Upper lobe of left lung (tissue), 4 donors: Measurements from ENCODE around the gene DPYD.

Source experiments
- CTCF ChIP-seq, 6 experiments: fragments of 450-650 bp in 4 of 6; fragments of 200-600 bp in 2 of 6; sonication (generic) in 2 of 6; IDR thresholded peaks; one replicate each; pipeline ENCODE4 v1.5.1; 2016 to 2019; ENCODE audit warnings: antibody characterized with exemption in 6 of 6
- POLR2A ChIP-seq, 4 donors: fragments of 450-650 bp; IDR thresholded peaks; one replicate each; pipeline ENCODE4 v1.5.1; 2016 to 2017; ENCODE audit warnings: antibody characterized with exemption in 4 of 4, mild to moderate bottlenecking in 2 of 4
- POLR2AphosphoS5 ChIP-seq, 2 donors: sonication (generic); formaldehyde crosslinking; IDR thresholded peaks; one replicate each; pipeline ENCODE4 v1.5.1; 2017; ENCODE audit warnings: antibody characterized with exemption in 2 of 2

DNA sequence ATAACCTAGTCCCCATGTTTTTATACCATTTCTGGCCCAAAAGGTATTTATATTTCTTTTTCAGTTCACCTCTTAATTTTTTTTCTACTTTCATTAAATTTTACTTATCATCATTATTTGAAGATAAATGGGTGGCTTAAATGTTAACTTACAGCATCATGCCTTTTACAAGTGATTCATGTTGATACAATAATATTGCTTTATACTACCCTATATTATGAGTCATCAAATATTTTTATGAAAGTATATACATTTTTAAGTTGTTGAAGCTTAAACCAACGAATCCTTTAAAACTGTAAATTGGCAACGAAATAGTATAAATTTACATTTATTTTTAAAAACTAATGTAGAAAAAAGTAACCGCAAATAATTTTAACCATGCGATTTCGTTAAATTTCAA, 207.9 kb downstream of the DPYD start:
- TF ChIP-seq CTCF (IDR thresholded peaks at IDR 0.05) (no peak), POLR2A (IDR thresholded peaks at IDR 0.05) (no peak), POLR2AphosphoS5 (IDR thresholded peaks at IDR 0.05) (no peak)
